A549 (cell line): ENCODE data around the gene NPR3. TPM values are rescaled to one million over a fixed set of nuclear protein-coding genes. Genes with fewer than 3 reads are reported as not detected.

Source experiments
- ATAC-seq, 2 experiments: fragments of 200-7000 bp in 1 of 2; fragments of >200 bp in 1 of 2; cut with Nextera tagmentation in 1 of 2; cut with Tn5 transposase in 1 of 2; 3 replicates each; pipeline versions ENCODE4 v1.8.0 to v1.9.1; 2018 to 2020; ENCODE audit warnings: mild to moderate bottlenecking in 1 of 2, moderate library complexity in 1 of 2
- CTCF ChIA-PET: fragments of 300-600 bp; sonication (Branson Sonifier 250); formaldehyde crosslinking; extraction: SDS; loops from one replicate; lab custom pipeline; 2021; ENCODE audit warnings: antibody characterized with exemption, inconsistent platforms; lab: Yijun Ruan, JAX
- POLR2A ChIA-PET: fragments of 350-600 bp; formaldehyde crosslinking; extraction: SDS; loops from one replicate; lab custom pipeline; 2021; ENCODE audit warnings: antibody characterized with exemption, inconsistent platforms; lab: Yijun Ruan, JAX
- DNase-seq, 2 experiments: peaks; one replicate each; pipeline versions ENCODE4 v3.0.0 to v3.0.0-alpha.2; 2011 to 2016; ENCODE audit warnings: low read depth in 1 of 2, low spot score in 1 of 2
- FAIRE-seq: peaks from 2 replicates; lab custom pipeline; 2011; peaks lifted over from hg19 to GRCh38; lab: Jason Lieb, UNC
- H3K27ac ChIP-seq, 2 experiments: fragments of >200 bp; sonication (Bioruptor Twin); formaldehyde crosslinking; 3 replicates each; pipeline ENCODE4 v1.5.1; 2016 to 2017
- H3K4me1 ChIP-seq: fragments of >200 bp; sonication (Bioruptor Twin); formaldehyde crosslinking; 3 replicates; pipeline ENCODE4 v1.6.1; 2016
- H3K4me2 ChIP-seq: fragments of >200 bp; sonication (Bioruptor Twin); formaldehyde crosslinking; 3 replicates; pipeline ENCODE4 v1.6.1; 2016
- H3K4me3 ChIP-seq: fragments of >200 bp; sonication (Bioruptor Twin); formaldehyde crosslinking; 3 replicates; pipeline ENCODE4 v1.5.1; 2016
- H3K9me3 ChIP-seq: fragments of >200 bp; sonication (Bioruptor Twin); formaldehyde crosslinking; 3 replicates; pipeline ENCODE4 v1.6.1; 2016
- CBX8 ChIP-seq: fragments of 200-600 bp; sonication (generic); IDR thresholded peaks from 2 replicates; pipeline ENCODE4 v1.6.1; 2016
- CEBPB ChIP-seq, 2 experiments: fragments of >200 bp in 1 of 2; sonication (Bioruptor Twin) in 1 of 2; formaldehyde crosslinking in 1 of 2; IDR thresholded peaks; 2 replicates each; pipeline ENCODE4 v1.6.1; 2012 to 2016
- EHMT2 ChIP-seq: fragments of 200-600 bp; sonication (generic); IDR thresholded peaks from 2 replicates; pipeline ENCODE4 v1.6.1; 2016; ENCODE audit warnings: antibody characterized with exemption, low read depth, mild to moderate bottlenecking, moderate library complexity
- EP300 ChIP-seq, 2 experiments: fragments of >200 bp; sonication (Bioruptor Twin); formaldehyde crosslinking; IDR thresholded peaks; 2 replicates in 1 of 2; 3 replicates in 1 of 2; pipeline ENCODE4 v1.6.1; 2016 to 2017
- ESRRA ChIP-seq: fragments of 150-350 bp; IDR thresholded peaks from 2 replicates; pipeline ENCODE4 v1.6.1; 2014; ENCODE audit warnings: mild to moderate bottlenecking, low read length, borderline replicate concordance
- FOSB ChIP-seq: fragments of 250-450 bp; sonication (Bioruptor Pico); IDR thresholded peaks from 2 replicates; pipeline ENCODE4 v1.5.0; 2020; ENCODE audit warnings: mild to moderate bottlenecking, moderate library complexity
- FOSL2 ChIP-seq, 2 experiments: fragments of 450-650 bp in 1 of 2; fragments of >200 bp in 1 of 2; sonication (Bioruptor Twin) in 1 of 2; formaldehyde crosslinking; IDR thresholded peaks; 2 replicates each; pipeline versions ENCODE4 v1.5.0 to v1.6.1; 2016 to 2020; ENCODE audit warnings: mild to moderate bottlenecking in 1 of 2, moderate library complexity in 1 of 2
- FOXS1 ChIP-seq: fragments of 250-450 bp; sonication (Bioruptor Pico); IDR thresholded peaks from 2 replicates; pipeline ENCODE4 v1.5.0; 2020; ENCODE audit warnings: mild to moderate bottlenecking, moderate library complexity
- GATA3 ChIP-seq: IDR thresholded peaks from 2 replicates; pipeline ENCODE4 v1.6.1; 2012; ENCODE audit warnings: borderline replicate concordance
- HDAC2 ChIP-seq: fragments of 200-600 bp; sonication (generic); IDR thresholded peaks from 2 replicates; pipeline ENCODE4 v1.6.1; 2016
- HEYL ChIP-seq: fragments of 250-450 bp; sonication (Bioruptor Pico); IDR thresholded peaks from 2 replicates; pipeline ENCODE4 v1.8.0; 2021; ENCODE audit warnings: mild to moderate bottlenecking, moderate library complexity
- JUN ChIP-seq, 2 experiments: fragments of >200 bp; sonication (Bioruptor Twin); formaldehyde crosslinking; IDR thresholded peaks; 2 replicates in 1 of 2; 3 replicates in 1 of 2; pipeline ENCODE4 v1.6.1; 2016 to 2017
- JUNB ChIP-seq: fragments of >200 bp; sonication (Bioruptor Twin); formaldehyde crosslinking; IDR thresholded peaks from 2 replicates; pipeline ENCODE4 v1.6.1; 2016
- KDM5A ChIP-seq: fragments of 200-600 bp; sonication (generic); IDR thresholded peaks from 2 replicates; pipeline ENCODE4 v1.6.1; 2016; ENCODE audit warnings: antibody characterized with exemption, mild to moderate bottlenecking
- NPAS2 ChIP-seq: fragments of 250-450 bp; sonication (Bioruptor Pico); IDR thresholded peaks from 2 replicates; pipeline ENCODE4 v1.8.0; 2022; ENCODE audit warnings: mild to moderate bottlenecking, moderate library complexity, borderline replicate concordance
- POLR2AphosphoS2 ChIP-seq: conservative IDR thresholded peaks from 2 replicates; pipeline ENCODE4 v1.6.1; 2012; ENCODE audit warnings: low read length, improper control_type of control experiment, inconsistent platforms
- RFX5 ChIP-seq: fragments of 450-650 bp; IDR thresholded peaks from 2 replicates; pipeline ENCODE4 v1.7.1; 2014; ENCODE audit warnings: antibody characterized with exemption, mild to moderate bottlenecking, moderate library complexity
- TFCP2L1 ChIP-seq: fragments of 250-450 bp; sonication (Bioruptor Pico); IDR thresholded peaks from 2 replicates; pipeline ENCODE4 v1.5.0; 2021; ENCODE audit warnings: mild to moderate bottlenecking
- WGBS: methylation state at CpG from one replicate; pipeline ENCODE4 v1.1.6; 2017; ENCODE audit errors: missing lambda C conversion rate; 5-methylcytosine and 5-hydroxymethylcytosine counted together
- polyA plus RNA-seq, 4 experiments: library from polyadenylated mRNA; depleted of rRNA in 3 of 4; stranded (reverse); fragments of >200 nt; fragmentation: RNase III in 1 of 4; extraction: RNeasy Plus Mini Kit Qiagen cat#74134 plus additional on column Dnase treatment in 1 of 4; gene quantifications; 2 replicates in 3 of 4; 3 replicates in 1 of 4; pipeline ENCODE4 v1.2.3, GENCODE V29; 2011 to 2017
- TF ChIP-seq, protein P1 (sequence below): fragments of >200 bp; sonication (Bioruptor Twin); formaldehyde crosslinking; IDR thresholded peaks from 2 replicates; pipeline ENCODE4 v1.6.1; 2016
- TF ChIP-seq, protein P2 (sequence below): fragments of 250-450 bp; sonication (Bioruptor Pico); IDR thresholded peaks from 2 replicates; pipeline ENCODE4 v1.5.0; 2020; ENCODE audit warnings: low read depth, mild to moderate bottlenecking, moderate library complexity
- TF ChIP-seq, protein P3 (sequence below): fragments of 450-650 bp; IDR thresholded peaks from 2 replicates; pipeline ENCODE4 v1.6.1; 2014; ENCODE audit warnings: antibody characterized with exemption

Gene NPR3
- polyA plus RNA-seq, 2 of the 4 experiments (the other 2 are of a cell fraction) = 16.4 to 18.6 TPM

DNA sequence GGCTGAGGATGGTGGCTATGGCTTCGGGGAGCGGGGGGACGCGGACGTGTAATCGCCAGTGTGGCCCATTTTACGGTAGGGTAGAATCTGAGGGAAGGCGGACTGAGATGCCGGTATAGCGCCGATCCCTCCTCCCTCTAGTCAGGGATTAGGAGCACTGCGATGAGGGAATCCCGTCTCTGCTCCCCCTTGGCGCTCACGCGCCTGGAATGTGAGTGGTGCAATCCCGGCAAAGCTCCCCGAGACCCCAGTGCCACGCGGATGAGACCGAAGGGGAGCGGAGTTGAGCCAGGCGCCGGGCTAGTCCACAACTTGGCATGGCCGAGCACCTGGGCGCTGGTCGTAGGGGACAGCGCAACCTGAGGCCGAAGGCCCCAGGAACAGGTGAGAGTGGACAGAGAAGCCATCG, 2.2 kb downstream of the NPR3 start:
- Histone ChIP-seq H3K4me3 (no peak overlapping the region), H3K9me3 (peaks cover 6% of the 10 kb centered on the region), H3K4me2 (no peak overlapping the region), H3K27ac (peak overlapping the region in 1 of 2 experiments; percentile 4; a peak in 1 of 6 replicates)
- POLR2A ChIA-PET = no interaction called here
- no peak for FAIRE-seq
- WGBS = 90% methylated on average over 30 of the region's 30 CpGs
- TF ChIP-seq CEBPB (IDR thresholded peaks at IDR 0.05) = no peak
- no peak for TF ChIP-seq ESRRA
- TF ChIP-seq, protein P1, sequence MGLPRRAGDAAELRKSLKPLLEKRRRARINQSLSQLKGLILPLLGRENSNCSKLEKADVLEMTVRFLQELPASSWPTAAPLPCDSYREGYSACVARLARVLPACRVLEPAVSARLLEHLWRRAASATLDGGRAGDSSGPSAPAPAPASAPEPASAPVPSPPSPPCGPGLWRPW = no peak
- TF ChIP-seq FOXS1 = no peak
- TF ChIP-seq GATA3 = no peak
- no peak for TF ChIP-seq RFX5
- TF ChIP-seq KDM5A = no peak
- no peak for TF ChIP-seq FOSB (CRISPR knock-in tag)
- TF ChIP-seq, all 56 proteins: peak for 0
- DNase-seq (no peak), ATAC-seq (no peak)
- CTCF ChIA-PET = interaction anchor here (1.0 to 3.4 kb wide), 3 partner anchors 64 to 203 kb away, joined by 3 to 10 read pairs (median 7); no protein-coding TSS in a partner anchor
- H3K4me1 ChIP-seq = peaks cover 21% of the 10 kb centered on the region; the same call in 2 of the 3 replicates

DNA sequence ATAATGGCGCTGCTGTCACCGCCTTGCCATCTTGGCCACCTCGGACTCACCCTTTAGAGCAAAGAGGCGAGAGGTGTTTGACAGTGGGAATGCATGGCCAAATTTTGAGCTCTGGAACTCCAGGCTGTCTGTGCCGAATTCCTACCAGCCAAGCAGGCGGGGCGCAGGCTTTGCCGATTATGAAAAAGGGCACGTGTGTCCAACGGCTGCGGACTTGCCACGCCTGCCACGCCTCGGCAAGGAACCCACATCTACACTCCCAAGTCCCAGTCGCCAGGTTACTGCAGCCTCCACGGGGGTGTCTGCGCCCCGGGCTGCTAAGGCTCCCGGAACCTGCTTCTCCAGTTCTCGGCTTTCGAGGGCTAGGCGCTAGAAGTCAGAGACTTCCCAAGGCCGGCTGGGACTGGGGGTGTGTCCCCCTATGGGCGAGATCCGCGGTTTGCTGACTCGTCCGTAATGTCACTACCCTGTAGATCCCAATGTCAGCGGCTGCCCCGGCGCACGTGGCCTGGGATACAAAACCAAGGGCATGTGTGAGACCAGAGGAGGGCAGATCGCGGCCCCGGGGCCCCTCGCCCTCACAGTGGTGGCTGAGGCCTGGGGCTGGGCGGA, 2.8 kb downstream of the NPR3 start:
- ChIA-PET CTCF (no interaction called here), POLR2A (no interaction called here)
- no peak for TF ChIP-seq GATA3
- no peak for TF ChIP-seq FOSB (CRISPR knock-in tag)
- no peak for TF ChIP-seq NPAS2
- TF ChIP-seq POLR2AphosphoS2 = no peak
- TF ChIP-seq, protein P2, sequence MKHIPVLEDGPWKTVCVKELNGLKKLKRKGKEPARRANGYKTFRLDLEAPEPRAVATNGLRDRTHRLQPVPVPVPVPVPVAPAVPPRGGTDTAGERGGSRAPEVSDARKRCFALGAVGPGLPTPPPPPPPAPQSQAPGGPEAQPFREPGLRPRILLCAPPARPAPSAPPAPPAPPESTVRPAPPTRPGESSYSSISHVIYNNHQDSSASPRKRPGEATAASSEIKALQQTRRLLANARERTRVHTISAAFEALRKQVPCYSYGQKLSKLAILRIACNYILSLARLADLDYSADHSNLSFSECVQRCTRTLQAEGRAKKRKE (CRISPR knock-in tag) = no peak
- no peak for TF ChIP-seq TFCP2L1 (CRISPR knock-in tag)
- no peak for TF ChIP-seq HEYL
- 92% methylated on average over 37 of the region's 37 CpGs for WGBS
- FAIRE-seq = no peak
- DNase-seq = no peak
- Histone ChIP-seq H3K4me2 (peak overlapping the region; percentile 13; the same call in 1 of the 3 replicates), H3K9me3 (peaks cover 7% of the 10 kb centered on the region), H3K4me1 (peaks cover 21% of the 10 kb centered on the region; the same call in 2 of the 3 replicates), H3K27ac (peak overlapping the region in 1 of 2 experiments; percentile 69; a peak in 3 of 6 replicates), H3K4me3 (no peak overlapping the region)
- ATAC-seq = no peak

DNA sequence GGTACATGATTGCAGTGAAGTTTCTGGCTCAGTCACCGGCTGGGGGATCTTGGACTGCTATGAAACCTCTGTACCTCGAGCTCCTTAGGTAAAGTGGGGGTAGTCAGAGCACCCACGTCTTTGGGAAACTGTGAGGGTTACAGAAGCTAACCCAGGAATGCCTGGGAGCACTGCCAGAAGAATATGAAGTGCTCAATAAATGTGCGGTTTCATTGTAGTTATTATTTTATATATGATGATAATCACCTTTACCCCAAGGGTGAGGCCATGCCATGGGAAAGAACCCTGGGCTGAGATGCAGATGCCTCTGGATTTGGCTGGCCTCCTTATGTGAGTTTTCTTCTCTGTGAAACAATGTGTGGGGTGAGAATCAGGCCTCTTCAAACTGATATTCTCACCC, 3.7 kb downstream of the NPR3 start:
- Histone ChIP-seq H3K4me1 (peaks cover 17% of the 10 kb centered on the region; the same call in 2 of the 3 replicates), H3K9me3 (peaks cover 16% of the 10 kb centered on the region), H3K27ac (peak overlapping the region in 1 of 2 experiments; percentile 47; a peak in 3 of 6 replicates), H3K4me3 (no peak overlapping the region), H3K4me2 (peak overlapping the region; percentile 13; the same call in 2 of the 3 replicates)
- DNase-seq (no peak), ATAC-seq (no peak), FAIRE-seq (no peak)
- 48% methylated on average over 4 of the region's 4 CpGs for WGBS
- TF ChIP-seq HDAC2 (no peak), JUNB (no peak), JUN (IDR thresholded peaks at IDR 0.05) (no peak), FOSL2 (IDR thresholded peaks at IDR 0.05) (no peak), FOSL2 (CRISPR knock-in tag; IDR thresholded peaks at IDR 0.05) (no peak), EHMT2 (no peak), EP300 (IDR thresholded peaks at IDR 0.05) (no peak), CEBPB (IDR thresholded peaks at IDR 0.05) (no peak), CBX8 (no peak), HEYL (no peak)
- TF ChIP-seq, protein P3, sequence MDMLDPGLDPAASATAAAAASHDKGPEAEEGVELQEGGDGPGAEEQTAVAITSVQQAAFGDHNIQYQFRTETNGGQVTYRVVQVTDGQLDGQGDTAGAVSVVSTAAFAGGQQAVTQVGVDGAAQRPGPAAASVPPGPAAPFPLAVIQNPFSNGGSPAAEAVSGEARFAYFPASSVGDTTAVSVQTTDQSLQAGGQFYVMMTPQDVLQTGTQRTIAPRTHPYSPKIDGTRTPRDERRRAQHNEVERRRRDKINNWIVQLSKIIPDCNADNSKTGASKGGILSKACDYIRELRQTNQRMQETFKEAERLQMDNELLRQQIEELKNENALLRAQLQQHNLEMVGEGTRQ = no peak
- TF ChIP-seq, all 56 proteins: peak for 0
- CTCF ChIA-PET = no interaction called here
- POLR2A ChIA-PET = no interaction called here
